Measurements from ENCODE around the gene ZMYND12.

DNA sequence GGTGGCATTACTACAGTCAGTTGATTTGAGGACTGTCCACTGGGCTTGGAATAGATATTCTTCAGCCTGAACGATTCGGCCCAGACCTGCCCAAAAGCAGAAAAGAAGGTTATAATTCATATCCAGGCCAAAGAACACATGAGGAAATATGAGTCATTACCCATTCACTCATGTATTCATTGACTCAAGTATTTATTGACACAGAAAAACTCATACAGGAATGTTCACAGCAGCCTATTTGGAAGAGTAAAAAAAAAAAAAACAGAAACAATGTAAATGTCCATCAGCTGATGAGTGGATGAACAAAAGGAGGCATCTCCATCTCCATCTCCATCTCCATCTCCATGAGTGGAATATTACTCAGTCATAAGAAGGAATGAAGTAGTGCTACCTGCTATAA lies 15.9 kb downstream of the ZMYND12 start:
- TF ChIP-seq, protein P1, sequence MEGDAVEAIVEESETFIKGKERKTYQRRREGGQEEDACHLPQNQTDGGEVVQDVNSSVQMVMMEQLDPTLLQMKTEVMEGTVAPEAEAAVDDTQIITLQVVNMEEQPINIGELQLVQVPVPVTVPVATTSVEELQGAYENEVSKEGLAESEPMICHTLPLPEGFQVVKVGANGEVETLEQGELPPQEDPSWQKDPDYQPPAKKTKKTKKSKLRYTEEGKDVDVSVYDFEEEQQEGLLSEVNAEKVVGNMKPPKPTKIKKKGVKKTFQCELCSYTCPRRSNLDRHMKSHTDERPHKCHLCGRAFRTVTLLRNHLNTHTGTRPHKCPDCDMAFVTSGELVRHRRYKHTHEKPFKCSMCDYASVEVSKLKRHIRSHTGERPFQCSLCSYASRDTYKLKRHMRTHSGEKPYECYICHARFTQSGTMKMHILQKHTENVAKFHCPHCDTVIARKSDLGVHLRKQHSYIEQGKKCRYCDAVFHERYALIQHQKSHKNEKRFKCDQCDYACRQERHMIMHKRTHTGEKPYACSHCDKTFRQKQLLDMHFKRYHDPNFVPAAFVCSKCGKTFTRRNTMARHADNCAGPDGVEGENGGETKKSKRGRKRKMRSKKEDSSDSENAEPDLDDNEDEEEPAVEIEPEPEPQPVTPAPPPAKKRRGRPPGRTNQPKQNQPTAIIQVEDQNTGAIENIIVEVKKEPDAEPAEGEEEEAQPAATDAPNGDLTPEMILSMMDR (conservative IDR thresholded peaks at IDR 0.05; ENCODE audit: low read length) = no peak
- TF ChIP-seq EZH2phosphoT487 (IDR thresholded peaks at IDR 0.05; ENCODE audit: borderline replicate concordance, low read depth, low read length) = no peak

Data from OCI-LY7 (cell line).